ENCODE data around the gene UGT1A7.

UGT1A7 gene

GRCh38 chr2:233803994-233804393 is 122.3 kb downstream of the UGT1A7 start:
- Histone ChIP-seq H2AFZ (ENCODE audit: low read length) (no peak overlapping the region), H3K27ac (ENCODE audit: low read depth, low read length, poor library complexity, severe bottlenecking) (no peak overlapping the region), H3K4me3 (ENCODE audit: low read depth, low read length, poor library complexity, severe bottlenecking) (no peak overlapping the region), H4K20me1 (ENCODE audit: insufficient read depth, low read length) (no peaks in the 10 kb centered on the region), H3K79me2 (ENCODE audit: insufficient read depth, low read length) (no peaks in the 10 kb centered on the region), H3K9ac (ENCODE audit: low read length) (no peak overlapping the region), H3K36me3 (ENCODE audit: insufficient read depth, low read length) (no peaks in the 10 kb centered on the region), H3K9me3 (ENCODE audit: low read length) (no peaks in the 10 kb centered on the region), H3K4me2 (ENCODE audit: low read length) (no peak overlapping the region), H3K9me2 (ENCODE audit: low read depth, low read length) (no peaks in the 10 kb centered on the region), H3K4me1 (ENCODE audit: insufficient read depth, low read length, severe bottlenecking) (no peaks in the 10 kb centered on the region), H3K27me3 (ENCODE audit: insufficient read depth, low read length) (no peaks in the 10 kb centered on the region), H3F3A (ENCODE audit: insufficient read depth, low read length) (no peaks in the 10 kb centered on the region)
- TF ChIP-seq CTCF (IDR thresholded peaks at IDR 0.05; ENCODE audit: low read length) (no peak), EZH2 (IDR thresholded peaks at IDR 0.05; ENCODE audit: borderline replicate concordance, low read length) (no peak)

GRCh38 chr2:233807215-233807865 is 125.6 kb downstream of the UGT1A7 start:
- no peaks in the 10 kb centered on the region; the same call in 1 of the 2 replicates for H3K36me3 ChIP-seq (ENCODE audit: insufficient read depth, low read length)

GRCh38 chr2:233807966-233808935 is 126.5 kb downstream of the UGT1A7 start:
- Histone ChIP-seq H3K79me2 (ENCODE audit: insufficient read depth, low read length) (no peaks in the 10 kb centered on the region), H3K4me2 (ENCODE audit: low read length) (no peak overlapping the region), H3K27ac (ENCODE audit: low read depth, low read length, poor library complexity, severe bottlenecking) (no peak overlapping the region), H3K9ac (ENCODE audit: low read length) (no peak overlapping the region), H3K9me2 (ENCODE audit: low read depth, low read length) (no peaks in the 10 kb centered on the region), H3K36me3 (ENCODE audit: insufficient read depth, low read length) (no peaks in the 10 kb centered on the region; the same call in 1 of the 2 replicates), H2AFZ (ENCODE audit: low read length) (no peak overlapping the region), H3K27me3 (ENCODE audit: insufficient read depth, low read length) (no peaks in the 10 kb centered on the region), H4K20me1 (ENCODE audit: insufficient read depth, low read length) (no peaks in the 10 kb centered on the region), H3K4me3 (ENCODE audit: low read depth, low read length, poor library complexity, severe bottlenecking) (no peak overlapping the region), H3F3A (ENCODE audit: insufficient read depth, low read length) (no peaks in the 10 kb centered on the region), H3K9me3 (ENCODE audit: low read length) (no peaks in the 10 kb centered on the region), H3K4me1 (ENCODE audit: insufficient read depth, low read length, severe bottlenecking) (no peaks in the 10 kb centered on the region)
- TF ChIP-seq CTCF (IDR thresholded peaks at IDR 0.05; ENCODE audit: low read length) (no peak), EZH2 (IDR thresholded peaks at IDR 0.05; ENCODE audit: borderline replicate concordance, low read length) (no peak)

More at GRCh38 chr2:233807215-233807865, 125.6 kb downstream of the UGT1A7 start:
- Histone ChIP-seq H3K9me3 (ENCODE audit: low read length) (no peaks in the 10 kb centered on the region), H3K79me2 (ENCODE audit: insufficient read depth, low read length) (no peaks in the 10 kb centered on the region), H3K27me3 (ENCODE audit: insufficient read depth, low read length) (no peaks in the 10 kb centered on the region), H3K4me2 (ENCODE audit: low read length) (no peak overlapping the region), H3K9ac (ENCODE audit: low read length) (no peak overlapping the region), H3K4me3 (ENCODE audit: low read depth, low read length, poor library complexity, severe bottlenecking) (no peak overlapping the region), H3F3A (ENCODE audit: insufficient read depth, low read length) (no peaks in the 10 kb centered on the region), H3K27ac (ENCODE audit: low read depth, low read length, poor library complexity, severe bottlenecking) (no peak overlapping the region), H3K9me2 (ENCODE audit: low read depth, low read length) (no peaks in the 10 kb centered on the region), H3K4me1 (ENCODE audit: insufficient read depth, low read length, severe bottlenecking) (no peaks in the 10 kb centered on the region), H2AFZ (ENCODE audit: low read length) (no peak overlapping the region), H4K20me1 (ENCODE audit: insufficient read depth, low read length) (no peaks in the 10 kb centered on the region)
- TF ChIP-seq EZH2 (IDR thresholded peaks at IDR 0.05; ENCODE audit: borderline replicate concordance, low read length) (no peak), CTCF (IDR thresholded peaks at IDR 0.05; ENCODE audit: low read length) (peak; percentile 5; the same call in 1 of the 2 replicates)
